Measurements from ENCODE around the gene CHRNE. TPM values are rescaled to one million over a fixed set of nuclear protein-coding genes. Genes with fewer than 3 reads are reported as not detected.

Gene CHRNE
- total RNA-seq, 5 donors from 2014 or later (not counting 1 experiment from before 2014, with no cell fraction given) = 0.73 to 3.5 (median 1.3) TPM

- Mint-ChIP-seq H3K4me3 (no peak overlapping the region), H3K9me3 (no peaks in the 10 kb centered on the region), H3K27ac (no peak overlapping the region), H3K36me3 (peaks cover 27% of the 10 kb centered on the region), H3K4me1 (peaks cover 13 to 16% (median 15%) of the 10 kb centered on the region in 3 donors), H3K27me3 (no peaks in the 10 kb centered on the region)
- Histone ChIP-seq H3K27me3 (replicated peaks in 1 of 2; ENCODE audit: control insufficient read depth in 2 of 2, extremely low read depth in 1 of 2, insufficient read depth in 2 of 2, low read length in 1 of 2) (peaks cover 0 to 13% of the 10 kb centered on the region in 2 experiments), H3K4me3 (ENCODE audit: control insufficient read depth in 1 of 2, extremely low read depth in 1 of 2, low read length in 1 of 2) (no peak overlapping the region), H3K27ac (ENCODE audit: low read length) (no peak overlapping the region), H3K4me1 (ENCODE audit: control insufficient read depth in 1 of 2, extremely low read depth in 1 of 2, insufficient read depth in 2 of 2, low read length in 2 of 2) (peaks cover 6 to 19% of the 10 kb centered on the region in 2 experiments), H3K36me3 (ENCODE audit: control insufficient read depth in 2 of 2, extremely low read depth in 1 of 2, insufficient read depth in 1 of 2, low read length in 1 of 2) (peaks cover 19 to 71% of the 10 kb centered on the region in 2 donors), H3K9me3 (no peaks in the 10 kb centered on the region)
- 96% methylated on average over 9 of the region's 13 CpGs for WGBS (ENCODE audit: insufficient coverage)
- DNase-seq (no peak), ATAC-seq (replicated peaks in 1 of 4) (no peak)
- ChIA-PET POLR2A (no interaction called here), CTCF (no interaction called here)
Measured at GRCh38 chr17:4895121-4895520, 7.8 kb downstream of the CHRNE start.

- H3K27ac Mint-ChIP-seq = no peak overlapping the region
- H3K9me3 ChIP-seq = no peaks in the 10 kb centered on the region
- H3K36me3 Mint-ChIP-seq = peaks cover 31% of the 10 kb centered on the region
- POLR2A ChIA-PET = no interaction called here
- 96% methylated on average over 28 of the region's 31 CpGs for WGBS (ENCODE audit: insufficient coverage)
- no peak for ATAC-seq (replicated peaks in 1 of 4)
- H3K27ac ChIP-seq (ENCODE audit: low read length) = no peak overlapping the region
- peaks cover 5 to 9% (median 8%) of the 10 kb centered on the region in 3 donors for H3K4me1 Mint-ChIP-seq
- H3K36me3 ChIP-seq (ENCODE audit: control insufficient read depth in 2 of 2, extremely low read depth in 1 of 2, insufficient read depth in 1 of 2, low read length in 1 of 2) = peaks cover 19 to 78% of the 10 kb centered on the region in 2 donors
- DNase-seq = no peak
- no peak overlapping the region for H3K4me3 ChIP-seq (ENCODE audit: control insufficient read depth in 1 of 2, extremely low read depth in 1 of 2, low read length in 1 of 2)
- H3K4me3 Mint-ChIP-seq = no peak overlapping the region
- peaks cover 0 to 10% of the 10 kb centered on the region in 2 experiments for H3K4me1 ChIP-seq (ENCODE audit: control insufficient read depth in 1 of 2, extremely low read depth in 1 of 2, insufficient read depth in 2 of 2, low read length in 2 of 2)
- no peaks in the 10 kb centered on the region for H3K9me3 Mint-ChIP-seq
- H3K27me3 Mint-ChIP-seq = no peaks in the 10 kb centered on the region
- CTCF ChIA-PET = no interaction called here
- H3K27me3 ChIP-seq (replicated peaks in 1 of 2; ENCODE audit: control insufficient read depth in 2 of 2, extremely low read depth in 1 of 2, insufficient read depth in 2 of 2, low read length in 1 of 2) = peaks cover 0 to 5% of the 10 kb centered on the region in 2 experiments
Measured at GRCh38 chr17:4893721-4894560, 9.0 kb downstream of the CHRNE start.

- Histone ChIP-seq H3K27me3 (replicated peaks in 1 of 2; ENCODE audit: control insufficient read depth in 2 of 2, extremely low read depth in 1 of 2, insufficient read depth in 2 of 2, low read length in 1 of 2) (no peaks in the 10 kb centered on the region), H3K36me3 (ENCODE audit: control insufficient read depth in 2 of 2, extremely low read depth in 1 of 2, insufficient read depth in 1 of 2, low read length in 1 of 2) (peaks cover 19 to 81% of the 10 kb centered on the region in 2 donors), H3K9me3 (no peaks in the 10 kb centered on the region), H3K27ac (ENCODE audit: low read length) (no peak overlapping the region), H3K4me1 (ENCODE audit: control insufficient read depth in 1 of 2, extremely low read depth in 1 of 2, insufficient read depth in 2 of 2, low read length in 2 of 2) (peaks cover 0 to 3% of the 10 kb centered on the region in 2 experiments), H3K4me3 (ENCODE audit: control insufficient read depth in 1 of 2, extremely low read depth in 1 of 2, low read length in 1 of 2) (no peak overlapping the region)
- Mint-ChIP-seq H3K4me1 (peaks cover under 1 to 5% (median 2%) of the 10 kb centered on the region in 3 donors), H3K4me3 (no peak overlapping the region), H3K27me3 (no peaks in the 10 kb centered on the region), H3K27ac (no peak overlapping the region), H3K36me3 (peaks cover 31% of the 10 kb centered on the region), H3K9me3 (no peaks in the 10 kb centered on the region)
- DNase-seq (no peak), ATAC-seq (replicated peaks in 1 of 4) (no peak)
- POLR2A ChIA-PET = interaction anchor here in 1 of 2 donors (0.6 kb wide), 1 partner anchor 8 kb away, joined by 3 read pairs; no protein-coding TSS in a partner anchor
- CTCF ChIA-PET = interaction anchor here in 1 of 2 donors (0.6 kb wide), 1 partner anchor 8 kb away, joined by 3 read pairs; no protein-coding TSS in a partner anchor
- 94% methylated on average over 9 of the region's 18 CpGs for WGBS (ENCODE audit: insufficient coverage)
Measured at GRCh38 chr17:4893272-4893671, 9.6 kb downstream of the CHRNE start.

- no peak for DNase-seq
- Mint-ChIP-seq H3K4me1 (peaks cover 0 to 2% (median 0%) of the 10 kb centered on the region in 3 donors), H3K27ac (no peak overlapping the region), H3K36me3 (peaks cover 31% of the 10 kb centered on the region), H3K4me3 (no peak overlapping the region), H3K27me3 (no peaks in the 10 kb centered on the region), H3K9me3 (no peaks in the 10 kb centered on the region)
- ChIA-PET POLR2A (interaction anchor here in 1 of 2 donors (0.6 kb wide), 1 partner anchor 9 kb away, joined by 3 read pairs; no protein-coding TSS in a partner anchor), CTCF (interaction anchor here in 1 of 2 donors (0.6 kb wide), 1 partner anchor 7 kb away, joined by 3 read pairs; no protein-coding TSS in a partner anchor)
- Histone ChIP-seq H3K36me3 (ENCODE audit: control insufficient read depth in 2 of 2, extremely low read depth in 1 of 2, insufficient read depth in 1 of 2, low read length in 1 of 2) (peaks cover 19 to 86% of the 10 kb centered on the region in 2 donors), H3K9me3 (no peaks in the 10 kb centered on the region), H3K27ac (ENCODE audit: low read length) (no peak overlapping the region), H3K4me1 (ENCODE audit: control insufficient read depth in 1 of 2, extremely low read depth in 1 of 2, insufficient read depth in 2 of 2, low read length in 2 of 2) (no peaks in the 10 kb centered on the region), H3K4me3 (ENCODE audit: control insufficient read depth in 1 of 2, extremely low read depth in 1 of 2, low read length in 1 of 2) (no peak overlapping the region), H3K27me3 (replicated peaks in 1 of 2; ENCODE audit: control insufficient read depth in 2 of 2, extremely low read depth in 1 of 2, insufficient read depth in 2 of 2, low read length in 1 of 2) (no peaks in the 10 kb centered on the region)
- WGBS (ENCODE audit: insufficient coverage) = 94% methylated on average over 14 of the region's 23 CpGs
- ATAC-seq (replicated peaks in 1 of 4) = no peak
Measured at GRCh38 chr17:4892499-4893221, 10.2 kb downstream of the CHRNE start.

- CTCF ChIA-PET = interaction anchor here in 1 of 2 donors (1.1 to 1.2 kb wide), 2 partner anchors 7 to 181 kb away, joined by 3 to 5 read pairs; partner anchors contain the start of genes ARRB2 and C17orf107
- Histone ChIP-seq H3K4me3 (ENCODE audit: control insufficient read depth in 1 of 2, extremely low read depth in 1 of 2, low read length in 1 of 2) (no peak overlapping the region), H3K27ac (ENCODE audit: low read length) (no peak overlapping the region), H3K9me3 (no peaks in the 10 kb centered on the region), H3K27me3 (replicated peaks in 1 of 2; ENCODE audit: control insufficient read depth in 2 of 2, extremely low read depth in 1 of 2, insufficient read depth in 2 of 2, low read length in 1 of 2) (no peaks in the 10 kb centered on the region), H3K36me3 (ENCODE audit: control insufficient read depth in 2 of 2, extremely low read depth in 1 of 2, insufficient read depth in 1 of 2, low read length in 1 of 2) (peaks cover 25 to 89% of the 10 kb centered on the region in 2 donors), H3K4me1 (ENCODE audit: control insufficient read depth in 1 of 2, extremely low read depth in 1 of 2, insufficient read depth in 2 of 2, low read length in 2 of 2) (no peaks in the 10 kb centered on the region)
- Mint-ChIP-seq H3K9me3 (no peaks in the 10 kb centered on the region), H3K36me3 (peaks cover 32% of the 10 kb centered on the region), H3K4me3 (no peak overlapping the region), H3K27me3 (no peaks in the 10 kb centered on the region), H3K4me1 (peaks cover 0 to 2% (median 0%) of the 10 kb centered on the region in 3 donors), H3K27ac (no peak overlapping the region)
- ATAC-seq (replicated peaks in 1 of 4) (no peak), DNase-seq (no peak)
- WGBS (ENCODE audit: insufficient coverage) = 94% methylated on average over 31 of the region's 42 CpGs
- POLR2A ChIA-PET = interaction anchor here in 1 of 2 donors (0.7 kb wide), 1 partner anchor 159 kb away, joined by 3 read pairs; no protein-coding TSS in a partner anchor
Measured at GRCh38 chr17:4891411-4892410, 11.2 kb downstream of the CHRNE start.

All from T-cell (primary cell).